GM21737 (cell line): Measurements from ENCODE around the gene PDE4A.
A peak's percentile ranks its signal among the peaks of the same experiment; 100 is the strongest.
"Not testable (repeated sequence)": the region's sequence is repeated elsewhere in the genome, so short reads cannot be mapped to it uniquely, and the experiment has no call there.

Source experiments
- ATAC-seq: cut with Tn5 transposase; IDR thresholded peaks from one replicate; pipeline ENCODE4 v1.9.1; 2021; ENCODE audit warnings: mild to moderate bottlenecking, moderate library complexity; ENCODE audit not compliant: unreplicated experiment

The PDE4A gene

GRCh38 chr19:10420444-10421239 is at the start of gene PDE4A:
TSS of gene PDE4A (plus strand) at chr19:10420538. CDS start at chr19:10420765, 227 bp downstream.
- ATAC-seq: no peak

- no peak for ATAC-seq
These were observed 47.6 kb upstream of the PDE4A start for GRCh38 chr19:10372690-10373089.

- ATAC-seq: no peak
These were observed 45.4 kb upstream of the PDE4A start for GRCh38 chr19:10374931-10375330.

GRCh38 chr19:10377140-10377640 is 43.1 kb upstream of the PDE4A start:
- not testable (repeated sequence) for ATAC-seq

GRCh38 chr19:10378124-10378523 is 42.2 kb upstream of the PDE4A start:
- no peak for ATAC-seq

GRCh38 chr19:10379880-10380312 is 40.4 kb upstream of the PDE4A start:
- no peak for ATAC-seq

GRCh38 chr19:10380313-10381102 is 39.8 kb upstream of the PDE4A start, which contains the start of gene TYK2:
TSS of gene TYK2 (minus strand) at chr19:10380572. CDS start at chr19:10378406, 2,166 bp downstream.
- ATAC-seq: peak; percentile 86

GRCh38 chr19:10383223-10383499 is 37.2 kb upstream of the PDE4A start:
- not testable (repeated sequence) for ATAC-seq

- ATAC-seq: no peak
These were observed 35.8 kb upstream of the PDE4A start for GRCh38 chr19:10384580-10384979.

GRCh38 chr19:10388957-10389356 is 31.4 kb upstream of the PDE4A start:
- ATAC-seq: no peak

- ATAC-seq: no peak
These were observed 30.5 kb upstream of the PDE4A start for GRCh38 chr19:10389863-10390262.

- ATAC-seq: no peak
These were observed 29.6 kb upstream of the PDE4A start for GRCh38 chr19:10390652-10391286.

- ATAC-seq: no peak
These were observed 28.2 kb upstream of the PDE4A start for GRCh38 chr19:10392120-10392519.

- ATAC-seq: no peak
These were observed 27.2 kb upstream of the PDE4A start for GRCh38 chr19:10393137-10393536.

- ATAC-seq: no peak
These were observed 25.3 kb upstream of the PDE4A start for GRCh38 chr19:10395003-10395402.

GRCh38 chr19:10395436-10395835 is 24.9 kb upstream of the PDE4A start:
- ATAC-seq: no peak

- no peak for ATAC-seq
These were observed 24.4 kb upstream of the PDE4A start for GRCh38 chr19:10395917-10396316.

GRCh38 chr19:10398819-10399218 is 21.5 kb upstream of the PDE4A start:
- ATAC-seq: no peak

GRCh38 chr19:10399340-10399739 is 21.0 kb upstream of the PDE4A start:
- not testable (repeated sequence) for ATAC-seq

- no peak for ATAC-seq
These were observed 20.5 kb upstream of the PDE4A start for GRCh38 chr19:10399878-10400277.

- ATAC-seq: no peak
These were observed 17.8 kb upstream of the PDE4A start for GRCh38 chr19:10402441-10403038.
